Endodermal cell (in vitro differentiated cells): ENCODE results near the gene GNMT. TPM values are rescaled to one million over a fixed set of nuclear protein-coding genes. Genes with fewer than 3 reads are reported as not detected.
A peak's percentile ranks its signal among the peaks of the same experiment; 100 is the strongest.

ENCODE experiments used
- DNase-seq: peaks from one replicate; pipeline ENCODE4 v3.0.0-alpha.2; 2017
- H3K27ac ChIP-seq: 2 replicates; pipeline ENCODE4 v1.5.1; 2013; ENCODE audit warnings: mild to moderate bottlenecking, low read depth, low read length, moderate library complexity
- H3K27me3 ChIP-seq: 2 replicates; pipeline ENCODE4 v1.6.1; 2013; ENCODE audit warnings: mild to moderate bottlenecking, low read length, moderate library complexity; ENCODE audit not compliant: insufficient read depth, control insufficient read depth, poor library complexity, severe bottlenecking
- H3K36me3 ChIP-seq: 2 replicates; pipeline ENCODE4 v1.7.0; 2013; ENCODE audit warnings: mild to moderate bottlenecking, low read length, moderate library complexity; ENCODE audit not compliant: control insufficient read depth, insufficient read depth
- H3K4me1 ChIP-seq: one replicate; pipeline ENCODE4 v1.7.0; 2013; ENCODE audit warnings: low read length; ENCODE audit not compliant: control insufficient read depth, insufficient read depth
- H3K4me3 ChIP-seq: 2 replicates; pipeline ENCODE4 v1.5.1; 2013; ENCODE audit warnings: mild to moderate bottlenecking, low read length, moderate library complexity
- H3K9ac ChIP-seq: 2 replicates; pipeline ENCODE4 v1.6.1; 2013; ENCODE audit warnings: mild to moderate bottlenecking, low read length, moderate library complexity; ENCODE audit not compliant: poor library complexity, severe bottlenecking; ENCODE audit errors: extremely low read depth
- H3K9me3 ChIP-seq: 2 replicates; pipeline ENCODE4 v1.6.1; 2013; ENCODE audit warnings: mild to moderate bottlenecking, low read length, moderate library complexity; ENCODE audit not compliant: control insufficient read depth
- H3K27ac Mint-ChIP-seq: 2 replicates; pipeline ENCODE4 v1.8.0; 2020; ENCODE audit warnings: mixed read lengths
- H3K27me3 Mint-ChIP-seq: 2 replicates; pipeline ENCODE4 v1.8.0; 2021; ENCODE audit warnings: mild to moderate bottlenecking, mixed read lengths; ENCODE audit not compliant: insufficient read depth
- H3K36me3 Mint-ChIP-seq: 2 replicates; pipeline ENCODE4 v1.8.0; 2020; ENCODE audit warnings: low read depth, mixed read lengths
- H3K4me1 Mint-ChIP-seq: 2 replicates; pipeline ENCODE4 v1.8.0; 2020; ENCODE audit warnings: mixed read lengths
- H3K4me3 Mint-ChIP-seq: 2 replicates; pipeline ENCODE4 v1.8.0; 2020; ENCODE audit warnings: mild to moderate bottlenecking, moderate library complexity, mixed read lengths
- H3K9me3 Mint-ChIP-seq: 2 replicates; pipeline ENCODE4 v1.8.0; 2020; ENCODE audit warnings: mild to moderate bottlenecking, mixed read lengths
- CTCF ChIP-seq: fragments of 200-600 bp; sonication (generic); conservative IDR thresholded peaks from 2 replicates; pipeline ENCODE4 v1.5.0; 2021; ENCODE audit warnings: antibody characterized with exemption, mild to moderate bottlenecking
- WGBS, 2 experiments: methylation state at CpG; one replicate each; pipeline versions ENCODE4 v1.1.5 to v1.1.7; 2013; ENCODE audit warnings: missing lambda C conversion rate in 2 of 2, mixed read lengths in 1 of 2; ENCODE audit not compliant: insufficient coverage in 1 of 2, insufficient read length in 1 of 2; 5-methylcytosine and 5-hydroxymethylcytosine counted together
- total RNA-seq, 2 donors: library from RNA; stranded (reverse); fragmentation: NEBNext Ultra II Directional in 1 of 2; extraction: Animal tissue kit (Norgen Biotek cat#: 25700) in 1 of 2; gene quantifications; 2 replicates in 1 of 2; 3 replicates in 1 of 2; pipeline ENCODE4 v1.2.1, GENCODE V29; 2021

Gene GNMT
- total RNA-seq, 2 donors from 2014 or later, result 0.75 to 0.84 TPM

GRCh38 chr6:43013097-43013842, 52.7 kb downstream of the GNMT start:
- Mint-ChIP-seq H3K4me3 (peak overlapping the region; percentile 85), H3K27me3 (peaks cover 1% of the 10 kb centered on the region), H3K9me3 (no peaks in the 10 kb centered on the region), H3K4me1 (peaks cover 27% of the 10 kb centered on the region), H3K36me3 (peaks cover 53% of the 10 kb centered on the region), H3K27ac (peak overlapping the region; percentile 83)
- Histone ChIP-seq H3K9ac (peak overlapping the region; percentile 77), H3K9me3 (no peaks in the 10 kb centered on the region), H3K27ac (no peak overlapping the region), H3K36me3 (peaks cover 58% of the 10 kb centered on the region), H3K27me3 (no peaks in the 10 kb centered on the region), H3K4me3 (peak overlapping the region; percentile 96), H3K4me1 (peaks cover 8% of the 10 kb centered on the region)
- 9% methylated on average over 17 to 25 of the region's 25 CpGs for WGBS, 2 experiments
- TF ChIP-seq CTCF, result no peak
- DNase-seq, result no peak

Other genes with a start within 250 kb of the GNMT start
- under 1 TPM; 0.35 to 0.40 TPM for gene PRPH2, start 238.2 kb upstream of the GNMT start, total RNA-seq
- gene TBCC, start 214.7 kb upstream of the GNMT start, total RNA-seq, result 10 to 100 TPM; 16.7 to 21.9 TPM
- 10 to 100 TPM; 11.6 to 14.9 TPM for gene BICRAL, start 178.7 kb upstream of the GNMT start, total RNA-seq
- gene RPL7L1, start 81.1 kb upstream of the GNMT start, total RNA-seq, result 100 to 1,000 TPM; 112 to 114 TPM
- not detected for gene PTCRA, start 44.7 kb upstream of the GNMT start, total RNA-seq
- 10 to 100 TPM; 72.7 to 73.6 TPM for gene CNPY3, start 31.3 kb upstream of the GNMT start, total RNA-seq
- 10 to 100 TPM; 17.2 to 21.4 TPM for gene PEX6, start 18.4 kb downstream of the GNMT start, total RNA-seq
- gene PPP2R5D, start 23.8 kb downstream of the GNMT start, total RNA-seq, result 10 to 100 TPM; 57.5 to 59.1 TPM
- gene MEA1, start 53.2 kb downstream of the GNMT start, total RNA-seq, result 100 to 1,000 TPM in 1 of 2 donors, 10 to 100 TPM in 1; 93.3 to 104 TPM
- 100 to 1,000 TPM; 124 to 135 TPM for gene KLHDC3, start 53.5 kb downstream of the GNMT start, total RNA-seq
- 10 to 100 TPM; 76.9 to 80.6 TPM for gene RRP36, start 60.9 kb downstream of the GNMT start, total RNA-seq
- gene CUL7, start 93.1 kb downstream of the GNMT start, total RNA-seq, result 10 to 100 TPM; 39.0 to 51.7 TPM
- 10 to 100 TPM; 51.6 to 65.2 TPM for gene MRPL2, start 98.7 kb downstream of the GNMT start, total RNA-seq
- gene KLC4, start 98.9 kb downstream of the GNMT start, total RNA-seq, result 10 to 100 TPM; 36.6 to 38.0 TPM
- gene PTK7, start 115.6 kb downstream of the GNMT start, total RNA-seq, result 100 to 1,000 TPM; 167 to 183 TPM
- 10 to 100 TPM; 32.7 to 44.2 TPM for gene SRF, start 210.5 kb downstream of the GNMT start, total RNA-seq
- 10 to 100 TPM; 30.3 to 34.1 TPM for gene CUL9, start 221.4 kb downstream of the GNMT start, total RNA-seq